Immature natural killer cell (primary cell): ENCODE measurements around the gene CTIF. TPM values are rescaled to one million over a fixed set of nuclear protein-coding genes. Genes with fewer than 3 reads are reported as not detected.

ENCODE experiments used
- DNase-seq, 3 donors: peaks; one replicate each; pipeline ENCODE4 v3.0.0; 2022; ENCODE audit warnings: mixed read lengths in 1 of 3
- H3K27ac Mint-ChIP-seq, 6 donors: one replicate each; pipeline ENCODE4 v1.8.0; 2020; ENCODE audit warnings: mixed read lengths in 6 of 6, mild to moderate bottlenecking in 5 of 6, inconsistent platforms in 4 of 6, moderate library complexity in 3 of 6
- H3K27me3 Mint-ChIP-seq, 3 donors: one replicate each; pipeline ENCODE4 v1.8.0; 2020 to 2021; ENCODE audit warnings: low read depth in 3 of 3, mild to moderate bottlenecking in 3 of 3, mixed read lengths in 3 of 3, moderate library complexity in 3 of 3, inconsistent platforms in 1 of 3
- H3K36me3 Mint-ChIP-seq, 3 donors: one replicate each; pipeline ENCODE4 v1.8.0; 2020; ENCODE audit warnings: mixed read lengths in 3 of 3, inconsistent platforms in 2 of 3, mild to moderate bottlenecking in 2 of 3
- H3K4me1 Mint-ChIP-seq, 2 donors: one replicate each; pipeline ENCODE4 v1.8.0; 2020; ENCODE audit warnings: inconsistent platforms in 2 of 2, mild to moderate bottlenecking in 2 of 2, mixed read lengths in 2 of 2, moderate library complexity in 1 of 2
- H3K4me3 Mint-ChIP-seq, 5 donors: one replicate each; pipeline ENCODE4 v1.8.0; 2020; ENCODE audit warnings: mild to moderate bottlenecking in 5 of 5, mixed read lengths in 5 of 5, inconsistent platforms in 3 of 5, moderate library complexity in 3 of 5
- H3K9me3 Mint-ChIP-seq, 6 donors: one replicate each; pipeline ENCODE4 v1.8.0; 2020; ENCODE audit warnings: mild to moderate bottlenecking in 6 of 6, mixed read lengths in 6 of 6, inconsistent platforms in 4 of 6, moderate library complexity in 3 of 6
- polyA plus RNA-seq, 3 donors: library from polyadenylated mRNA; unstranded; fragments of 300-500 nt; fragmentation: Illumina TruSeq; gene quantifications; one replicate each; pipeline ENCODE4 v1.2.3, GENCODE V29; 2021

CTIF gene
- polyA plus RNA-seq, 3 donors from 2014 or later, result 0.28 to 1.2 TPM; not detected in 1

DNA sequence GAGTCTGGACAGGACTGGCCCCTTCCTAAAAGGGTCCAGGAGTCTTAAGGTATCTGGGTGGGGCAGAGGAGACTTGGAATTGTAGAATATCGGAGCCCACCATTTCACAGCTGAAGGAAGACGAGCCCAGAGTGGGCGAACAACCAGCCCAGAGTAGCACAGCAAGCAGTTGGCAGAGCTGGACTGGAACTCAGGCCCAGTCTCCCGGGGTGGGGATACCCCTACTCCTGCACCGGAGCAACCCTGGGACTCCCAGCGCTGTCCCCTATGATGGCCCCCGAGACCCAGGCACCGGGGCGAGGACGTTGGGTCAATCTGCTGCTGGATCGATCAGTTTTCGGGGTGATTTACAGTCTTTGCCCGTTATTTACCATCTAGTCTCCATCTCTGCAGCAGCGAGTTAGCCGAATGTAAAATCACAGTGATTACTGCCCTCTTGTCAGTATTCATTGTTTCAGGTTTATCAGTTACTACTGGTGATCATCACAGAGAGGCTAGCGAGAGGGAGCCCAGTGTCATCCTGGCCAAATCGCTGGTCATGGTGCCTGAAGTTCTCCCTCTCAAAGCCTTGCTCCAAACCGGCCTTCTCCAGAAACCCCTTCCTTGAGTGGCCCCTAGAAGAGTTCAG is 336.6 kb downstream of the CTIF start:
- Mint-ChIP-seq H3K27me3 (peaks cover 0 to 2% (median 0%) of the 10 kb centered on the region in 3 donors), H3K36me3 (no peaks in the 10 kb centered on the region), H3K9me3 (no peaks in the 10 kb centered on the region), H3K4me1 (peaks cover 16 to 18% of the 10 kb centered on the region in 2 donors), H3K27ac (peak overlapping the region in 1 of 6 donors; percentile 31), H3K4me3 (no peak overlapping the region)
- no peak for DNase-seq

DNA sequence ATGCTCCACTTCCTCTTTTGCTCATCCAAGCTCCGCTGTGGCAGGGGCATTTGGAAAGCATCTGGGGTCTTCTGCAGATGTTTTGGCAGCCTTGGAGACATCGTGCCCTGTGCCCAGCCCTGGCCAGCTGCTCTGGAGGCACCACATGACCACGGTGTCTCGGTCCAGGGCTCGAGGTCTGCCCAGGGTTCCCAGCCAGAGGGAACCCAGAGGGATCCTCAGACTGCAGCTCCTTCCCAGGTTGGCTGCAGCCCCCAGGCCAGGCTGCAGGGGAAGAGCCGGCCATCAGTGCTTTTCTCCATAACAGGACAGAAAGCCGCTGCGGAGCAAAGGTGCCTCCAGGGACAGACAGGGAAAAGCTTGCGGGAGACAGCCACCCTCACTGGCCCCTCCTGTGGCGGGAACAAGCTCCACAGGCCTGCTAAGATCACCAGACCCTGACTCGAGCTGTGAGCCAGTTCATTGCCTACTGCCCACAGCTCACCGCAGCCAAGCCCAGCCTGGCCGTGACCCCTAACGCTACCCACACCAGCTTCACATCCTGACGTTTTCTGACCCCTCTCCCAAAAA is 337.2 kb downstream of the CTIF start:
- no peak for DNase-seq
- H3K36me3 Mint-ChIP-seq, result no peaks in the 10 kb centered on the region
- no peak overlapping the region for H3K4me3 Mint-ChIP-seq
- H3K27ac Mint-ChIP-seq, result no peak overlapping the region
- peaks cover 0 to 2% (median 0%) of the 10 kb centered on the region in 3 donors for H3K27me3 Mint-ChIP-seq
- peaks cover 17 to 22% of the 10 kb centered on the region in 2 donors for H3K4me1 Mint-ChIP-seq
- H3K9me3 Mint-ChIP-seq, result no peaks in the 10 kb centered on the region

DNA sequence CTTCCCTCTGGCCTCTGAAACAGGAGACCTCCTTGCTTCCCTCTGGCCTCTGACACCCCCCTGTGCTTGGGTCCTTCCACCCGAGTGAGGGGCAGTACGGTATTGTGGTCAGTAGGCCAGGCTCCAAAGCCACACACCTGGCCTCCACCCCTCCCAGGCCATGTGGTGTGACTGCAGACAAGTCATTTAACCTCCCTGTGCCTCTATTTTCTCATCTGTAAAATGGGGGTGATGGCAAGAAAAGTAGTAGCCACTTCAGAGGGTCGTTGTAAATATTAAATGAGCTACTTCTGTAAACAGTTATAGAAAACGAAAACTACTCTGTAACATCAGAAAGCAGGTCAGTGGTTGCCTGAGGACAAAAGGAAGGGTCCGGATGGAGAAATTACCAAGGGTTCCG is 337.8 kb downstream of the CTIF start:
- Mint-ChIP-seq H3K4me1 (peaks cover 12 to 24% of the 10 kb centered on the region in 2 donors), H3K27ac (peak overlapping the region in 2 of 6 donors; percentile 25 to 49), H3K9me3 (no peaks in the 10 kb centered on the region), H3K27me3 (peaks cover 0 to 2% (median 0%) of the 10 kb centered on the region in 3 donors), H3K4me3 (no peak overlapping the region), H3K36me3 (no peaks in the 10 kb centered on the region)
- no peak for DNase-seq

DNA sequence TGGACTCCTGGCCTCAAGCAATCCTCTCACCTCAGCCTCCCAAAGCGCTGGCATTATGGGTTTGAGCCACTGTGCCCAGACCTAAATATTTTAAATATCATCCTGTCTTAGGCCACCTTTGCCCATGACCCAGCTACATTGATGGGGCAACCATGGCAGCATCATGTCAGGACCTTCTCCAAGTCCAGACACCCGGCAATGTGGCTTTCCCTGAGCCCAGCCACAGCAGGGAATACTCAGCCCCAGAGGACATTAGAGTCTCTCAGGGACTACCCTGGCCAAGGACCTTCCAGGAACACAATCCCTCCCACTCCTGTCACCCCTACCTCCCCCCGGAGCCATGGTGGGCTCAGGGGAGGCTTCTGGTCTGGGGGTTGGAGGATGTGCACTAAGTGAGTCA is 339.1 kb downstream of the CTIF start:
- DNase-seq, result no peak
- Mint-ChIP-seq H3K4me1 (peaks cover 11 to 16% of the 10 kb centered on the region in 2 donors), H3K4me3 (no peak overlapping the region), H3K27me3 (peaks cover 0 to 2% (median 0%) of the 10 kb centered on the region in 3 donors), H3K27ac (no peak overlapping the region), H3K36me3 (no peaks in the 10 kb centered on the region), H3K9me3 (no peaks in the 10 kb centered on the region)

DNA sequence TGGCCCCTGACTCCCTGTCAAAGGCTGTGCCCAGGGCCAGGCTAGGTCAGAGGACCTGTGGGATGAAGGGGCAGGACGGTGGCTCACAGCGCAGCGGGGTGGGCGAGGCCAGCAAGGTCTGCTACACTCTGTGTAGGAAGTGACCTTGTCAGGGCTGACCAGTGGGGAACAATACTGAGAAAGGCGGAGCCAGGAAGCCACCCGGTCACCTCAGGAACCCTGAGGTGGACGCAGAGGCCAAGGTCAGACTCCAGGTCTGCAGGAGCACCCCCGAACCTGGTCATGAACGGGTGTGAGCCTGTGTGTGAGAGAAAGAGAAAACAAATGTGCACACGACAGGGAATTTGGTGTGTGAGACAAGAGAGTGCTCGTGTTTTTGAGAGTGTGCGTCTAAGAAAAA is 339.6 kb downstream of the CTIF start:
- H3K27me3 Mint-ChIP-seq, result peaks cover 0 to 2% (median 0%) of the 10 kb centered on the region in 3 donors
- peak overlapping the region in 1 of 5 donors; percentile 27 for H3K4me3 Mint-ChIP-seq
- H3K36me3 Mint-ChIP-seq, result no peaks in the 10 kb centered on the region
- H3K9me3 Mint-ChIP-seq, result no peaks in the 10 kb centered on the region
- H3K4me1 Mint-ChIP-seq, result peaks cover 11 to 14% of the 10 kb centered on the region in 2 donors
- no peak for DNase-seq
- peak overlapping the region in 3 of 6 donors; percentile 22 to 65 (median 24) for H3K27ac Mint-ChIP-seq

DNA sequence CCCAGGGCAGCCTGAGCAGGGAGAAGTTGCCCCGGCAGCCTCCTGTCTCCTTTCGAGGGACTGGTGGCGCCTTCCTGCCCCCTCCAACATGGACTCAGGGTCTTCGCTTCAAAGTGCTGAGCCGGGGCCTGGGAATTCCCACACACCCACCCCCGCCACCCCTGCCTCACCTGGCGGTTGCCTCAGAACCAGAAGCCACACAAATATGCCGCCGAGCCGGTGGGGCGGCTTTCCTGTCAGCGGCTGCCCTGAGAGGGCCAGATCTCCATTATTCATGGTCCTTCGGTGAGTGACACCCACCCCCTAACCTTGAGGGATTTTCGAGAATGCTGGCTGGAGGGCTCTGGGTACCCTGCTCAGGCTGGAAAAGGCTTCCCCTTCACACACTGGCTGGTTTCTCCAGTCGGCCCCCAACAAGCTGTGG is 340.2 kb downstream of the CTIF start:
- Mint-ChIP-seq H3K27ac (no peak overlapping the region), H3K4me1 (peaks cover 11 to 14% of the 10 kb centered on the region in 2 donors), H3K9me3 (no peaks in the 10 kb centered on the region), H3K4me3 (no peak overlapping the region), H3K36me3 (no peaks in the 10 kb centered on the region), H3K27me3 (peaks cover 0 to 2% (median 0%) of the 10 kb centered on the region in 3 donors)
- no peak for DNase-seq

DNA sequence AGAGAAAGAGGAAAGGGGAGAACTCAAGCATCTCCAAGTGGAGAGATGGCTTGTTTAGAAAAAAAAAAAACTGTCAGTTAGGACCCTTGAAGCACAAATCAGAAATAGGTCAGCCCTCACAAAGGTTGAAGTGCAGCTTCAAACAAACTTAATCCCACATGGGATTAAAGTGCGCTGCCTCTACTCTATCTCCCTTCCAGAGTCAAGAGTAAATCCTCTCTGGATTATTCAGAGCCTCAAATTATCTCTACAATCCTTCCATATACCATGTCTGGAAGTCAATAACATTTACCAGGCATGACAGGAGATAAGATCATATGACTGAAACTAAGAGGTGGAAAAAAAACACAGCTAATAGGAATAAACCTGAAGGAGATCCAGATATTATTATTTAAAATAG is 342.1 kb downstream of the CTIF start:
- no peak overlapping the region for H3K4me3 Mint-ChIP-seq
- no peak for DNase-seq
- peak overlapping the region in 2 of 6 donors; percentile 19 to 22 for H3K27ac Mint-ChIP-seq
- H3K27me3 Mint-ChIP-seq, result peaks cover 0 to 2% (median 0%) of the 10 kb centered on the region in 3 donors
- H3K36me3 Mint-ChIP-seq, result no peaks in the 10 kb centered on the region
- no peaks in the 10 kb centered on the region for H3K9me3 Mint-ChIP-seq
- H3K4me1 Mint-ChIP-seq, result peaks cover 11 to 22% of the 10 kb centered on the region in 2 donors

DNA sequence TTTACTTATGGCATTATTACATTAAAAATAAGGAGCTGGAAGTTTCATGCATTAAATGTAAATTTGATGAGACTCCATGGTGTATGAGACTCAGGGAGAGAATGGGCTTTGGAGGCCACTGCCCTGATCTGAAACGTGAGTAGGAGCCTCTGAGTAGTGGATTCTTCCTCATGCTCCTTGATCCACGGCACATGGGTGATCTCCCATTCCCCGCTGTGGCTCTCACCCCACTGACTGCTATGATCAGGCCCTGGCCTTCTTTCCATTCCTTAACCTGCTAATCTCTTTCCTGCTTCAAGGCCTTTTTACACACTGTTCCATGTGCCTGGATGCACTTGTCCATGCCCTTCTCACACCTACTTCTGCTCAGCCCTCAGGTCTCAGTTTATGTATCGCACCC is 343.5 kb downstream of the CTIF start:
- Mint-ChIP-seq H3K4me1 (peaks cover 11 to 22% of the 10 kb centered on the region in 2 donors), H3K27ac (peak overlapping the region in 1 of 6 donors; percentile 11), H3K27me3 (peaks cover 0 to 3% (median 0%) of the 10 kb centered on the region in 3 donors), H3K9me3 (no peaks in the 10 kb centered on the region), H3K4me3 (no peak overlapping the region), H3K36me3 (no peaks in the 10 kb centered on the region)
- DNase-seq, result no peak

DNA sequence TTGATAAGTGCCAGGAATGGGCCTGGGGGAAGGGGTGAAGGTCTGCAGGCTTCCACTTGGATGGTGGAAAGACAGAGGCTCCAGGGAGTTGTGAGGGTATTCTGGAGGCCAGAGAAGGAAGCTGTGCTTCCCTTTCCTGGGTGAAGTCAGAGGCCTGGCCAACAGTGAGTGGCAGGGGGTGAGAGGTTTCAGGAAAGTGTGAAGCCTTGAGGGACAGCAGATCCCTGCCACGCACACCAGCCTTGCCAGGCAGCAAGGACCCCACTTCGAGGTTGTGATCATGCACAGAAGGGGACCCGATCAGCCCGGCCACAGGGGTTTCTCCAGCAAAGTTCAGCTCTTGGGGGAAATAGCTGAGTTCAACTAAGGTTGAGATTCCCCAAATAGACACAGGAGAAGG is 345.5 kb downstream of the CTIF start:
- Mint-ChIP-seq H3K36me3 (no peaks in the 10 kb centered on the region), H3K4me1 (peaks cover 12 to 22% of the 10 kb centered on the region in 2 donors), H3K9me3 (no peaks in the 10 kb centered on the region), H3K27ac (peak overlapping the region in 2 of 6 donors; percentile 62 to 68), H3K4me3 (no peak overlapping the region), H3K27me3 (peaks cover 0 to 3% (median 0%) of the 10 kb centered on the region in 3 donors)
- DNase-seq, result no peak

DNA sequence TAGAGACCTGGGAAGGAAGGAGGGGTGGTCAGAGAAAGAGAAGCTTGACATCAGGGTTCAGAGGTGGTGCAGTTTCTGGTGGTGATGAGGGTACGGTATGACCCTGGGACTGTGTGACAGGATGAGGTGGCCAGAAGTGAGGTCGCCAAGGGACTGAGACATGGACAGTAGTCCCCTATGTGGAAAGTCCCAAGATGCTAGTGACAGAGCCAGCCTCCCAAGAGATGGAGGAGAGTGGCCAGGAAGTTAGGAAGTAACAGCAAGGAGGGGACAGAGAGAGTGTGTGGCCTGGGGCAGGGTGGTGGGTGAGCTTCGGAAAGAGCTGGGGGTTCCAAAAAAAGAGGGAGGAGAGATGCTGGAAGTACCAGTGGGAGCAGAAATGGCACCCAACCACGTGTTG is 345.9 kb downstream of the CTIF start:
- H3K4me1 Mint-ChIP-seq, result peaks cover 12 to 22% of the 10 kb centered on the region in 2 donors
- peak overlapping the region in 3 of 6 donors; percentile 6 to 68 (median 62) for H3K27ac Mint-ChIP-seq
- H3K9me3 Mint-ChIP-seq, result no peaks in the 10 kb centered on the region
- H3K36me3 Mint-ChIP-seq, result no peaks in the 10 kb centered on the region
- no peak overlapping the region for H3K4me3 Mint-ChIP-seq
- H3K27me3 Mint-ChIP-seq, result peaks cover 0 to 3% (median 1%) of the 10 kb centered on the region in 3 donors
- no peak for DNase-seq

DNA sequence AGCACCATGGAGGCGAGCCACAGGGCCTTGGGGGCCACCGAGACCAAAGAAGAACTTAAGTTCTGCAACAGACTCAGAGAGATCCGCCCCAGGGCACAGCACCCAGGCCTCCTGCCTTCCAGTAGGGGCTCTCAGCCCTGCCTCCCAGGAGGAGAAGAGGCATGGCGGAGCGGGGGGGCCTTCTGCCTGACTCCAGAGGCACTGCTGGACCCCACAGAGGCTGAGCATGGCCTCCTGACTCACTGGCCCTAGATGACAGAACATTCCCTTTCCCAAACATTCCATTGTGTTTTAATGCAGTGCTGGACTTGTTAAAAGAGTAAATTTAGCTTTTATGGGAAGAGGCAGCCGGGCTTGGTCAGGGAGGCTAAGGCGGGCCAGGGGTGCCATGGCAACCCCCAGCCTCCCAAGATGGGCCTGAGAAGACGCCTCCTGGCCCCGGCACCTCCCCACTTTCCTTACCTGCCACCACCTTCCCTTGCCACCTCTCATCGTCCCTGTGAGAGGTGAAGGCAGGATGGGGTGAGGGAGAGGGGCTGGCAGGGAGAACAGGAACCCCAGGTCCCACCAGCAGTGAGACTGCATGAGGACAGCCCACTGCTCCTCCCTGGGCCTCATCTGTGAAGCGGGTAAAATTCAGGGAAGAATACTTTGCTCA is 346.6 kb downstream of the CTIF start:
- Mint-ChIP-seq H3K9me3 (no peaks in the 10 kb centered on the region), H3K4me1 (peaks cover 6 to 16% of the 10 kb centered on the region in 2 donors), H3K4me3 (no peak overlapping the region), H3K27ac (no peak overlapping the region), H3K36me3 (no peaks in the 10 kb centered on the region), H3K27me3 (peaks cover 0 to 3% (median 3%) of the 10 kb centered on the region in 3 donors)
- DNase-seq, result no peak

DNA sequence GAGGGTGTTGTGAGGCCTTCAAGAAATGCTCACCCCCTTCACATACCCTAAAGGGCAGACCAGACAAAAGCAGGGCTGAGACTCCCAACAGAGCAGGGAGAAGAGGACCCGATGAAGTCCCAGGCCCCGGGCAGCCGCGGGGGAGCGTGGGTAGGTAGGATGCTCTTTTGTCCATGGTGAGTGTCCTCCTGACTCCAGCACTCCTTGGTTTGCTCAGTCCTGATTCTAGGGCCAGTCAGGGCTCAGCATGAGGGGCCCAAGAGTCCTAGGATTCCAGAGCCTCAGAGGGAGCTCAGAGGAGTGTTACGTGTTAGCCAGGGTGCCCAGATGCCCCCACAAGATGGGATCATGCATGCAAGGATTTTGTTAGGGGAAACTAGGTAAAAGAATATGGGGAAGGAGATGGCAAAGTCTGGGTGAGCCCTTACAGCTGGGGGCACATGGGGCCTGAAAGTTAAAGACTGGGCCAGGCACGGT is 347.1 kb downstream of the CTIF start:
- H3K4me3 Mint-ChIP-seq, result no peak overlapping the region
- no peaks in the 10 kb centered on the region for H3K36me3 Mint-ChIP-seq
- H3K4me1 Mint-ChIP-seq, result peaks cover 1 to 10% of the 10 kb centered on the region in 2 donors
- H3K9me3 Mint-ChIP-seq, result no peaks in the 10 kb centered on the region
- peaks cover 0 to 3% (median 3%) of the 10 kb centered on the region in 3 donors for H3K27me3 Mint-ChIP-seq
- no peak for DNase-seq
- H3K27ac Mint-ChIP-seq, result no peak overlapping the region

DNA sequence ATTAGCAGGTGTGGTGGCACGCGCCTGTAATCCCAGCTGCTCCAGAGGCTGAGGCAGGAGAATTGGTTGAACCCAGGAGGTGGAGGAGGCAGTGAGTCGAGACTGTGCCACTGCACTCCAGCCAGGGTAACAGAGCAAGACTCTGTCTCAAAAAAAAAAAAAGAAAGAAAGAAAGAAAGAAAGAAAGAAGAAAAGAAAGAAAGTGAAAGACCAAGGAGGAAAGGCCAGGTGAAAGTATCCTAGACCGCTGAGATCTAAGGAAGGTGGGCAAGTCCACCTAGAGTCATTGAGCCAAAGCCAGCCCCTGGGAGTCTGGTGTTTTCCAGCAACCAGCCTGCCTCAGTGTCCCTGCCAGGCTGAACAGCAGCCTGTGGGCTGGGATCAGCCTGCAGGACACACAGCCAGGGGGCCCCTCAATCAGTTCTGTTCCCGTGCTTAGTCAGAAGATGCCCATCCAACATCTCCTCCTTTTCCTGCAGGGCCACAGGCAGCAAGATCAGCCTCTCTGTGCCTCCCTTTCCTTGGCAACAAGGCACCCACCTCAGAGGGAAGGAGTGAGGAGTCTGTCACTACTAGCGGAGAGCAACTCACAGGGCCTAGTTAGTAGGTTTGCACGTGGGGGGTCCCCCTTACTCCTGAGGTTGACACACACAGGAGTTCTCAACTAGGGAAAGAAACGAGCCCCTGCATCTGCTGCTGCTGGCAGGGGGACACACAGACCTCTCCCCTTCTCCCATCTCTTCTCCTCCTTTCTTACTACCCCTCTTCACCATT is 347.9 kb downstream of the CTIF start:
- no peaks in the 10 kb centered on the region for H3K9me3 Mint-ChIP-seq
- peak overlapping the region in 2 of 6 donors; percentile 28 to 46 for H3K27ac Mint-ChIP-seq
- H3K36me3 Mint-ChIP-seq, result no peaks in the 10 kb centered on the region
- no peak overlapping the region for H3K4me3 Mint-ChIP-seq
- H3K27me3 Mint-ChIP-seq, result peaks cover 0 to 3% (median 3%) of the 10 kb centered on the region in 3 donors
- DNase-seq, result no peak
- peaks cover 1 to 8% of the 10 kb centered on the region in 2 donors for H3K4me1 Mint-ChIP-seq
